ENCODE measurements around the gene IZUMO4.

IZUMO4 gene

GRCh38 chr19:2109046-2109864 lies 12.5 kb downstream of the IZUMO4 start:
- Histone ChIP-seq H3K9me3 (ENCODE audit: insufficient read depth, low read length) (peaks cover 11% of the 10 kb centered on the region; the same call in 1 of the 2 replicates), H3K4me1 (ENCODE audit: insufficient read depth, insufficient read length) (peaks cover 3% of the 10 kb centered on the region), H3K36me3 (ENCODE audit: insufficient read depth, insufficient read length, low read length) (peaks cover 97% of the 10 kb centered on the region), H3K4me3 (ENCODE audit: insufficient read length, low read depth) (no peak overlapping the region), H3K27me3 (ENCODE audit: insufficient read depth, insufficient read length) (no peaks in the 10 kb centered on the region), H3K9ac (ENCODE audit: insufficient read length, low read depth) (no peak overlapping the region)
- DNase-seq (ENCODE audit: low read depth, low spot score), result no peak
- TF ChIP-seq ZNF274 (IDR thresholded peaks at IDR 0.05; ENCODE audit: low read depth, low read length) (no peak), SUZ12 (IDR thresholded peaks at IDR 0.05; ENCODE audit: extremely low read depth, insufficient read depth, insufficient read length) (no peak), YY1 (IDR thresholded peaks at IDR 0.05; ENCODE audit: insufficient read depth, insufficient read length) (no peak)

- Histone ChIP-seq H3K9me3 (ENCODE audit: insufficient read depth, low read length) (peaks cover 6% of the 10 kb centered on the region; the same call in 1 of the 2 replicates), H3K27me3 (ENCODE audit: insufficient read depth, insufficient read length) (no peaks in the 10 kb centered on the region), H3K4me3 (ENCODE audit: insufficient read length, low read depth) (no peak overlapping the region), H3K4me1 (ENCODE audit: insufficient read depth, insufficient read length) (peaks cover 3% of the 10 kb centered on the region), H3K9ac (ENCODE audit: insufficient read length, low read depth) (no peak overlapping the region), H3K36me3 (ENCODE audit: insufficient read depth, insufficient read length, low read length) (peaks cover 97% of the 10 kb centered on the region)
- DNase-seq (ENCODE audit: low read depth, low spot score), result no peak
- TF ChIP-seq ZNF274 (IDR thresholded peaks at IDR 0.05; ENCODE audit: low read depth, low read length) (no peak), YY1 (IDR thresholded peaks at IDR 0.05; ENCODE audit: insufficient read depth, insufficient read length) (no peak), SUZ12 (IDR thresholded peaks at IDR 0.05; ENCODE audit: extremely low read depth, insufficient read depth, insufficient read length) (no peak)
Measured at GRCh38 chr19:2110822-2111221, 14.1 kb downstream of the IZUMO4 start.

GRCh38 chr19:2111425-2111824 lies 14.7 kb downstream of the IZUMO4 start:
- peaks cover 97% of the 10 kb centered on the region for H3K36me3 ChIP-seq (ENCODE audit: insufficient read depth, insufficient read length, low read length)

GRCh38 chr19:2111886-2112285 lies 15.2 kb downstream of the IZUMO4 start:
- Histone ChIP-seq H3K27me3 (ENCODE audit: insufficient read depth, insufficient read length) (no peaks in the 10 kb centered on the region), H3K9me3 (ENCODE audit: insufficient read depth, low read length) (no peaks in the 10 kb centered on the region), H3K36me3 (ENCODE audit: insufficient read depth, insufficient read length, low read length) (peaks cover 97% of the 10 kb centered on the region), H3K9ac (ENCODE audit: insufficient read length, low read depth) (no peak overlapping the region), H3K4me3 (ENCODE audit: insufficient read length, low read depth) (no peak overlapping the region), H3K4me1 (ENCODE audit: insufficient read depth, insufficient read length) (peaks cover 3% of the 10 kb centered on the region)
- TF ChIP-seq ZNF274 (IDR thresholded peaks at IDR 0.05; ENCODE audit: low read depth, low read length), result no peak
- TF ChIP-seq SUZ12 (IDR thresholded peaks at IDR 0.05; ENCODE audit: extremely low read depth, insufficient read depth, insufficient read length), result no peak
- no peak for TF ChIP-seq YY1 (IDR thresholded peaks at IDR 0.05; ENCODE audit: insufficient read depth, insufficient read length)
- DNase-seq (ENCODE audit: low read depth, low spot score), result no peak

More at GRCh38 chr19:2111425-2111824, 14.7 kb downstream of the IZUMO4 start:
- Histone ChIP-seq H3K9ac (ENCODE audit: insufficient read length, low read depth) (no peak overlapping the region), H3K4me1 (ENCODE audit: insufficient read depth, insufficient read length) (peaks cover 3% of the 10 kb centered on the region), H3K27me3 (ENCODE audit: insufficient read depth, insufficient read length) (no peaks in the 10 kb centered on the region), H3K9me3 (ENCODE audit: insufficient read depth, low read length) (0 out of 2 replicates have a peak, but pooled peaks cover under 1% of the 10 kb centered on the region), H3K4me3 (ENCODE audit: insufficient read length, low read depth) (no peak overlapping the region)
- no peak for DNase-seq (ENCODE audit: low read depth, low spot score)
- TF ChIP-seq YY1 (IDR thresholded peaks at IDR 0.05; ENCODE audit: insufficient read depth, insufficient read length) (no peak), ZNF274 (IDR thresholded peaks at IDR 0.05; ENCODE audit: low read depth, low read length) (no peak), SUZ12 (IDR thresholded peaks at IDR 0.05; ENCODE audit: extremely low read depth, insufficient read depth, insufficient read length) (no peak)

- Histone ChIP-seq H3K4me1 (ENCODE audit: insufficient read depth, insufficient read length) (peaks cover 3% of the 10 kb centered on the region), H3K9ac (ENCODE audit: insufficient read length, low read depth) (no peak overlapping the region)
- TF ChIP-seq SUZ12 (IDR thresholded peaks at IDR 0.05; ENCODE audit: extremely low read depth, insufficient read depth, insufficient read length) (no peak), ZNF274 (IDR thresholded peaks at IDR 0.05; ENCODE audit: low read depth, low read length) (no peak), YY1 (IDR thresholded peaks at IDR 0.05; ENCODE audit: insufficient read depth, insufficient read length) (no peak)
Measured at GRCh38 chr19:2112516-2113320, 16.0 kb downstream of the IZUMO4 start.

GRCh38 chr19:2113439-2114211 lies 16.9 kb downstream of the IZUMO4 start:
- H3K27me3 ChIP-seq (ENCODE audit: insufficient read depth, insufficient read length), result no peaks in the 10 kb centered on the region
- TF ChIP-seq ZNF274 (IDR thresholded peaks at IDR 0.05; ENCODE audit: low read depth, low read length) (no peak), SUZ12 (IDR thresholded peaks at IDR 0.05; ENCODE audit: extremely low read depth, insufficient read depth, insufficient read length) (no peak), YY1 (IDR thresholded peaks at IDR 0.05; ENCODE audit: insufficient read depth, insufficient read length) (no peak)
- no peak for DNase-seq (ENCODE audit: low read depth, low spot score)
- H3K4me3 ChIP-seq (ENCODE audit: insufficient read length, low read depth), result no peak overlapping the region
- no peaks in the 10 kb centered on the region for H3K9me3 ChIP-seq (ENCODE audit: insufficient read depth, low read length)
- H3K4me1 ChIP-seq (ENCODE audit: insufficient read depth, insufficient read length), result peaks cover 3% of the 10 kb centered on the region
- peaks cover 99% of the 10 kb centered on the region for H3K36me3 ChIP-seq (ENCODE audit: insufficient read depth, insufficient read length, low read length)
- H3K9ac ChIP-seq (ENCODE audit: insufficient read length, low read depth), result no peak overlapping the region

More at GRCh38 chr19:2112516-2113320, 16.0 kb downstream of the IZUMO4 start:
- no peak for DNase-seq (ENCODE audit: low read depth, low spot score)
- H3K4me3 ChIP-seq (ENCODE audit: insufficient read length, low read depth), result no peak overlapping the region
- no peaks in the 10 kb centered on the region for H3K27me3 ChIP-seq (ENCODE audit: insufficient read depth, insufficient read length)
- no peaks in the 10 kb centered on the region for H3K9me3 ChIP-seq (ENCODE audit: insufficient read depth, low read length)
- H3K36me3 ChIP-seq (ENCODE audit: insufficient read depth, insufficient read length, low read length), result peaks cover 99% of the 10 kb centered on the region
